ENCODE data around the gene ETHE1.

Gene ETHE1

GRCh38 chr19:43489310-43489709 is 37.7 kb downstream of the ETHE1 start:
- no peaks in the 10 kb centered on the region for H3K27me3 ChIP-seq (replicated peaks; ENCODE audit: control insufficient read depth, insufficient read depth, low read length)
- H3K36me3 ChIP-seq (ENCODE audit: control insufficient read depth, insufficient read depth, low read length) = no peaks in the 10 kb centered on the region
- no peak for DNase-seq (ENCODE audit: extremely low read depth, insufficient read length)
- H3K4me3 ChIP-seq (replicated peaks; ENCODE audit: low read depth, low read length) = no peak overlapping the region
- TF ChIP-seq, protein P1, sequence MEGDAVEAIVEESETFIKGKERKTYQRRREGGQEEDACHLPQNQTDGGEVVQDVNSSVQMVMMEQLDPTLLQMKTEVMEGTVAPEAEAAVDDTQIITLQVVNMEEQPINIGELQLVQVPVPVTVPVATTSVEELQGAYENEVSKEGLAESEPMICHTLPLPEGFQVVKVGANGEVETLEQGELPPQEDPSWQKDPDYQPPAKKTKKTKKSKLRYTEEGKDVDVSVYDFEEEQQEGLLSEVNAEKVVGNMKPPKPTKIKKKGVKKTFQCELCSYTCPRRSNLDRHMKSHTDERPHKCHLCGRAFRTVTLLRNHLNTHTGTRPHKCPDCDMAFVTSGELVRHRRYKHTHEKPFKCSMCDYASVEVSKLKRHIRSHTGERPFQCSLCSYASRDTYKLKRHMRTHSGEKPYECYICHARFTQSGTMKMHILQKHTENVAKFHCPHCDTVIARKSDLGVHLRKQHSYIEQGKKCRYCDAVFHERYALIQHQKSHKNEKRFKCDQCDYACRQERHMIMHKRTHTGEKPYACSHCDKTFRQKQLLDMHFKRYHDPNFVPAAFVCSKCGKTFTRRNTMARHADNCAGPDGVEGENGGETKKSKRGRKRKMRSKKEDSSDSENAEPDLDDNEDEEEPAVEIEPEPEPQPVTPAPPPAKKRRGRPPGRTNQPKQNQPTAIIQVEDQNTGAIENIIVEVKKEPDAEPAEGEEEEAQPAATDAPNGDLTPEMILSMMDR (IDR thresholded peaks at IDR 0.05; ENCODE audit: insufficient read depth, low read length, poor library complexity, severe bottlenecking) = no peak

- Histone ChIP-seq H3K4me3 (replicated peaks; ENCODE audit: low read depth, low read length) (no peak overlapping the region), H3K27me3 (replicated peaks; ENCODE audit: control insufficient read depth, insufficient read depth, low read length) (no peaks in the 10 kb centered on the region), H3K36me3 (ENCODE audit: control insufficient read depth, insufficient read depth, low read length) (no peaks in the 10 kb centered on the region)
- DNase-seq (ENCODE audit: extremely low read depth, insufficient read length) = no peak
- TF ChIP-seq, protein P1 (IDR thresholded peaks at IDR 0.05; ENCODE audit: insufficient read depth, low read length, poor library complexity, severe bottlenecking) = no peak
These were observed 38.8 kb downstream of the ETHE1 start for GRCh38 chr19:43488179-43488578.

DNA sequence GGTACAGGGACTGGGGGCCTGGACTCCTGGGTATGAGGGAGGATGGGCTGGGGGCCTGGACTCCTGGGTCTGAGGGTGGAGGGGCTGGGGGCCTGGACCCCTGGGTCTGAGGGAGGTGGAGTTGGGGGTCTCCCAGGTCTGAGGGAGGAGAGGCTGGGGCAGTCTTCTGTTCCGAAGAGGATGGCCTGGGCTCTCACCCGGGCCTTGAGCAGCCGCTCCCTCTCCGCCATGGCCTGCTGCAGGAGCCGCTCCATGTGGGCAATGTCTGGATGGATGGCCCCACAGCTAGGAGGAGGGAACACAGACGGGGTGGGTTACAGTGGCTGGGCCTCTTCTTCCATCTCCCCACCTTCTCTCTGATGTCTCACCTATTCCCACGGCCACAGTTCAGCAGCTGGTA is 40.6 kb downstream of the ETHE1 start:
- Histone ChIP-seq H3K4me3 (replicated peaks; ENCODE audit: low read depth, low read length) (no peak overlapping the region), H3K27me3 (replicated peaks; ENCODE audit: control insufficient read depth, insufficient read depth, low read length) (no peaks in the 10 kb centered on the region), H3K36me3 (ENCODE audit: control insufficient read depth, insufficient read depth, low read length) (no peaks in the 10 kb centered on the region)
- TF ChIP-seq, protein P1 (IDR thresholded peaks at IDR 0.05; ENCODE audit: insufficient read depth, low read length, poor library complexity, severe bottlenecking) = no peak
- DNase-seq (ENCODE audit: extremely low read depth, insufficient read length) = no peak

- no peak for DNase-seq (ENCODE audit: extremely low read depth, insufficient read length)
- Histone ChIP-seq H3K4me3 (replicated peaks; ENCODE audit: low read depth, low read length) (no peak overlapping the region), H3K36me3 (ENCODE audit: control insufficient read depth, insufficient read depth, low read length) (no peaks in the 10 kb centered on the region), H3K27me3 (replicated peaks; ENCODE audit: control insufficient read depth, insufficient read depth, low read length) (no peaks in the 10 kb centered on the region)
- TF ChIP-seq, protein P1 (IDR thresholded peaks at IDR 0.05; ENCODE audit: insufficient read depth, low read length, poor library complexity, severe bottlenecking) = no peak
These were observed 41.0 kb downstream of the ETHE1 start for GRCh38 chr19:43485951-43486350.

DNA sequence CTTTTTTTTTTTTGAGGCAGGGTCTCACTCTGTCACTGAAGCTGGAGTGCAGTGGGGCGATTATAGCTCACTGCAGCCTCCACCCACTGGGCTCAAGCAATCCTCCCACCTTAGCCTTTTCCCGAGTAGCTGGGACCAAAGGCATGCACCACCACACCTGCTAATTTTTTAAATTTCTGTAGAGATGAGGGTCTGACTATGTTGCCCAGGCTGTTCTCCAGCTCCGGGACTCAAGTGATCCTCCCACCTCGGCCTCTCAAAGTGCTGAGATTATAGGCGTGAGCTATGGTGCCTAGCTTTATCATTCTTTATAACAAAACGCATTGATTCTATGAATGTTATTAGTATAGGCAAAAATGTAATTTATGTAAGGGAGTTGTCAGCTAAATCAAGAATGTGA is 43.7 kb downstream of the ETHE1 start:
- TF ChIP-seq, protein P1 (IDR thresholded peaks at IDR 0.05; ENCODE audit: insufficient read depth, low read length, poor library complexity, severe bottlenecking) = no peak
- Histone ChIP-seq H3K4me3 (replicated peaks; ENCODE audit: low read depth, low read length) (no peak overlapping the region), H3K36me3 (ENCODE audit: control insufficient read depth, insufficient read depth, low read length) (no peaks in the 10 kb centered on the region), H3K27me3 (replicated peaks; ENCODE audit: control insufficient read depth, insufficient read depth, low read length) (no peaks in the 10 kb centered on the region)
- no peak for DNase-seq (ENCODE audit: extremely low read depth, insufficient read length)

GRCh38 chr19:43482193-43482592 is 44.8 kb downstream of the ETHE1 start:
- Histone ChIP-seq H3K4me3 (replicated peaks; ENCODE audit: low read depth, low read length) (no peak overlapping the region), H3K27me3 (replicated peaks; ENCODE audit: control insufficient read depth, insufficient read depth, low read length) (no peaks in the 10 kb centered on the region), H3K36me3 (ENCODE audit: control insufficient read depth, insufficient read depth, low read length) (no peaks in the 10 kb centered on the region)
- no peak for DNase-seq (ENCODE audit: extremely low read depth, insufficient read length)
- TF ChIP-seq, protein P1 (IDR thresholded peaks at IDR 0.05; ENCODE audit: insufficient read depth, low read length, poor library complexity, severe bottlenecking) = no peak
